GM12878 (cell line): ENCODE data around the gene SSB. TPM values are rescaled to one million over a fixed set of nuclear protein-coding genes. Genes with fewer than 3 reads are reported as not detected.

Source experiments
- ATAC-seq: fragments of 200-7000 bp; cut with Tn5 transposase; 3 replicates; pipeline ENCODE4 v1.9.1; 2020; ENCODE audit warnings: mild to moderate bottlenecking, moderate library complexity
- BruUV-seq: library from RNA; stranded (reverse); fragments of 400-500 nt; replicated peaks from 2 replicates; lab custom pipeline; 2021; lab: Mats Ljungman, UMichigan
- CTCF ChIA-PET: fragments of 300-600 bp; sonication (Branson Sonifier 250); formaldehyde crosslinking; extraction: SDS; loops from one replicate; lab custom pipeline; 2021; ENCODE audit warnings: inconsistent platforms; lab: Yijun Ruan, JAX
- POLR2A ChIA-PET: fragments of 350-600 bp; formaldehyde crosslinking; extraction: SDS; loops from one replicate; lab custom pipeline; 2021; ENCODE audit warnings: inconsistent platforms; lab: Charles Lee
- RAD21 ChIA-PET: fragments of 300-600 bp; sonication (Branson Sonifier 250); formaldehyde crosslinking; loops from one replicate; lab custom pipeline; 2023; ENCODE audit warnings: antibody characterized with exemption; ENCODE audit not compliant: unreplicated experiment; lab: Charles Lee
- SMC1A ChIA-PET: fragments of 300-600 bp; sonication (Branson Sonifier 250); formaldehyde crosslinking; loops from one replicate; lab custom pipeline; 2023; ENCODE audit not compliant: unreplicated experiment, uncharacterized antibody; lab: Charles Lee
- DNase-seq: peaks from one replicate; pipeline ENCODE4 v3.0.0-alpha.2; 2011; ENCODE audit warnings: low read depth, low spot score
- FAIRE-seq: peaks from 3 replicates; lab custom pipeline; 2011; peaks lifted over from hg19 to GRCh38; lab: Jason Lieb, UNC
- H2AFZ ChIP-seq: 2 replicates; pipeline ENCODE4 v1.6.0; 2011; ENCODE audit warnings: low read depth, low read length, control low read depth; ENCODE audit not compliant: control insufficient read depth
- H3K27ac ChIP-seq: 2 replicates; pipeline ENCODE4 v1.5.1; 2011; ENCODE audit warnings: control low read depth; ENCODE audit not compliant: control insufficient read depth, insufficient read depth
- H3K27me3 ChIP-seq, 2 experiments: replicated peaks in 1 of 2; 2 replicates each; pipeline versions ENCODE4 v1.6.0 to v1.6.1; 2011; ENCODE audit warnings: low read length in 1 of 2; ENCODE audit not compliant: control insufficient read depth in 2 of 2, insufficient read depth in 2 of 2
- H3K36me3 ChIP-seq, 2 experiments: 2 replicates each; pipeline ENCODE4 v1.5.1; 2011; ENCODE audit warnings: low read length in 1 of 2; ENCODE audit not compliant: control insufficient read depth in 2 of 2, insufficient read depth in 2 of 2
- H3K4me1 ChIP-seq: 2 replicates; pipeline ENCODE4 v1.6.1; 2011; ENCODE audit warnings: mild to moderate bottlenecking, low read length, moderate library complexity, mixed read lengths; ENCODE audit not compliant: control insufficient read depth, insufficient read depth
- H3K4me2 ChIP-seq: 2 replicates; pipeline ENCODE4 v1.6.0; 2011; ENCODE audit warnings: control low read depth; ENCODE audit not compliant: control insufficient read depth, insufficient read depth
- H3K4me3 ChIP-seq: fragments of 200-600 bp; sonication (generic); 2 replicates; pipeline ENCODE4 v1.5.1; 2016
- H3K79me2 ChIP-seq: 2 replicates; pipeline ENCODE4 v1.6.0; 2011; ENCODE audit warnings: low read length; ENCODE audit not compliant: control insufficient read depth, insufficient read depth
- H3K9ac ChIP-seq: 2 replicates; pipeline ENCODE4 v1.8.0; 2011; ENCODE audit warnings: low read length, control low read depth, mixed read lengths; ENCODE audit not compliant: control insufficient read depth, insufficient read depth
- H3K9me3 ChIP-seq: replicated peaks from 3 replicates; pipeline ENCODE4 v1.5.1; 2011; ENCODE audit warnings: mild to moderate bottlenecking, low read length; ENCODE audit not compliant: control insufficient read depth, insufficient read depth
- H4K20me1 ChIP-seq: 2 replicates; pipeline ENCODE4 v1.6.0; 2011; ENCODE audit not compliant: control insufficient read depth, insufficient read depth
- FOXK2 ChIP-seq: fragments of 450-650 bp; IDR thresholded peaks from 2 replicates; pipeline ENCODE4 v1.6.1; 2017; ENCODE audit warnings: mild to moderate bottlenecking, moderate library complexity
- IRF4 ChIP-seq: IDR thresholded peaks from 2 replicates; pipeline ENCODE4 v1.6.1; 2011; ENCODE audit warnings: low read depth, low read length
- PAX5 ChIP-seq: IDR thresholded peaks from 2 replicates; pipeline ENCODE4 v1.6.1; 2011; ENCODE audit warnings: low read depth, low read length, borderline replicate concordance
- PML ChIP-seq: IDR thresholded peaks from 2 replicates; pipeline ENCODE4 v1.6.1; 2012; ENCODE audit warnings: low read length, inconsistent platforms
- POLR2A ChIP-seq: IDR thresholded peaks from 2 replicates; pipeline ENCODE4 v1.6.1; 2011; ENCODE audit warnings: low read depth, mild to moderate bottlenecking, low read length
- SIN3A ChIP-seq: IDR thresholded peaks from 2 replicates; pipeline ENCODE4 v1.6.1; 2012; ENCODE audit warnings: low read depth, low read length, improper control_type of control experiment
- SIX5 ChIP-seq: IDR thresholded peaks from 2 replicates; pipeline ENCODE4 v1.6.1; 2011; ENCODE audit warnings: mild to moderate bottlenecking, low read depth, low read length, moderate library complexity; ENCODE audit not compliant: severe bottlenecking
- SMAD5 ChIP-seq: IDR thresholded peaks from 2 replicates; pipeline ENCODE4 v1.6.1; 2016; ENCODE audit warnings: antibody characterized with exemption, low read depth
- SRF ChIP-seq, 2 experiments: IDR thresholded peaks; 2 replicates each; pipeline ENCODE4 v1.6.1; 2011; ENCODE audit warnings: low read depth in 2 of 2, low read length in 2 of 2, mild to moderate bottlenecking in 1 of 2, moderate library complexity in 1 of 2
- STAT3 ChIP-seq: IDR thresholded peaks from 2 replicates; pipeline ENCODE4 v1.6.1; 2011; ENCODE audit warnings: low read depth, low read length, improper control_type of control experiment
- SUZ12 ChIP-seq: fragments of 200-600 bp; sonication (generic); IDR thresholded peaks from one replicate; pipeline ENCODE4 v1.6.1; 2018; ENCODE audit warnings: antibody characterized with exemption, mild to moderate bottlenecking; ENCODE audit not compliant: unreplicated experiment
- ZNF274 ChIP-seq: IDR thresholded peaks from one replicate; pipeline ENCODE4 v1.8.0; 2011; ENCODE audit not compliant: insufficient read length, insufficient read depth
- WGBS: methylation state at CpG from one replicate; pipeline ENCODE4 v1.1.6; 2016; ENCODE audit warnings: low lambda C conversion rate; ENCODE audit not compliant: insufficient replicate concordance, insufficient coverage; ENCODE audit errors: missing lambda C conversion rate; 5-methylcytosine and 5-hydroxymethylcytosine counted together
- in situ Hi-C: fragments of 300-500 bp; cut with MboI; formaldehyde crosslinking; loops from 9 replicates; pipeline ENCODE4 v1.14.3; 2018; ENCODE audit warnings: mixed read lengths
- intact Hi-C: fragments of 100-400 bp; cut with micrococcal nuclease; formaldehyde crosslinking; loops from one replicate; pipeline ENCODE4 v1.14.2; 2022; ENCODE audit not compliant: unreplicated experiment
- polyA plus RNA-seq, 11 experiments: library from polyadenylated mRNA; depleted of rRNA in 4 of 11; unstranded in 6 of 11; stranded (reverse) in 5 of 11; fragments of >200 nt; fragmentation: Nextera tagmentation in 4 of 11; fragmentation: Illumina TruSeq in 1 of 11; extraction: Ambion mirVana in 4 of 11; extraction: Trizol in 1 of 11; gene quantifications; 1 replicate in 1 of 11; 2 replicates in 10 of 11; pipeline versions ENCODE4 v1.2.1 to v1.2.3, GENCODE V29; 2011 to 2016; ENCODE audit warnings: inconsistent platforms in 2 of 11, missing spikeins in 2 of 11, low read depth in 1 of 11
- total RNA-seq, 4 experiments: library from RNA; depleted of rRNA in 3 of 4; stranded (reverse); fragments of >200 nt in 3 of 4; fragmentation: Illumina TruSeq in 1 of 4; extraction: Trizol in 1 of 4; gene quantifications; 2 replicates each; pipeline versions ENCODE4 v1.2.1 to v1.2.3, GENCODE V29; 2013 to 2021
- TF ChIP-seq, protein P1 (sequence below): fragments of 450-650 bp; IDR thresholded peaks from 2 replicates; pipeline ENCODE4 v1.6.1; 2017; ENCODE audit warnings: mild to moderate bottlenecking, moderate library complexity

SSB gene
- total and polyA plus RNA-seq, 10 of the 15 experiments (the other 5 are each of a cell fraction or from before 2014, with no cell fraction given): 103 to 313 (median 200) TPM

GRCh38 chr2:169775765-169776164 is 22.9 kb upstream of the SSB start:
- Histone ChIP-seq H2AFZ (peak overlapping the region; percentile 14; the same call in 1 of the 2 replicates), H3K9me3 (no peaks in the 10 kb centered on the region), H3K27me3 (no peaks in the 10 kb centered on the region), H3K36me3 (no peaks in the 10 kb centered on the region), H4K20me1 (no peaks in the 10 kb centered on the region), H3K79me2 (no peaks in the 10 kb centered on the region), H3K9ac (no peak overlapping the region), H3K4me1 (no peaks in the 10 kb centered on the region), H3K27ac (no peak overlapping the region), H3K4me2 (no peak overlapping the region), H3K4me3 (no peak overlapping the region)
- CTCF ChIA-PET: interaction anchor here (1.2 to 1.7 kb wide), 3 partner anchors 7 to 102 kb away, joined by 3 to 5 read pairs (median 5); no protein-coding TSS in a partner anchor
- DNase-seq (no peak), ATAC-seq (no peak), FAIRE-seq (no peak)
- no TSS peak for BruUV-seq
- in situ Hi-C loops: no loop called here
- RAD21 ChIA-PET: interaction anchor here (1.0 kb wide), 1 partner anchor 13 kb away, joined by 3 read pairs; no protein-coding TSS in a partner anchor
- intact Hi-C loops: no loop called here
- no peak for TF ChIP-seq ZNF274
- no peak for TF ChIP-seq SIX5
- TF ChIP-seq POLR2A: no peak
- TF ChIP-seq, protein P1, sequence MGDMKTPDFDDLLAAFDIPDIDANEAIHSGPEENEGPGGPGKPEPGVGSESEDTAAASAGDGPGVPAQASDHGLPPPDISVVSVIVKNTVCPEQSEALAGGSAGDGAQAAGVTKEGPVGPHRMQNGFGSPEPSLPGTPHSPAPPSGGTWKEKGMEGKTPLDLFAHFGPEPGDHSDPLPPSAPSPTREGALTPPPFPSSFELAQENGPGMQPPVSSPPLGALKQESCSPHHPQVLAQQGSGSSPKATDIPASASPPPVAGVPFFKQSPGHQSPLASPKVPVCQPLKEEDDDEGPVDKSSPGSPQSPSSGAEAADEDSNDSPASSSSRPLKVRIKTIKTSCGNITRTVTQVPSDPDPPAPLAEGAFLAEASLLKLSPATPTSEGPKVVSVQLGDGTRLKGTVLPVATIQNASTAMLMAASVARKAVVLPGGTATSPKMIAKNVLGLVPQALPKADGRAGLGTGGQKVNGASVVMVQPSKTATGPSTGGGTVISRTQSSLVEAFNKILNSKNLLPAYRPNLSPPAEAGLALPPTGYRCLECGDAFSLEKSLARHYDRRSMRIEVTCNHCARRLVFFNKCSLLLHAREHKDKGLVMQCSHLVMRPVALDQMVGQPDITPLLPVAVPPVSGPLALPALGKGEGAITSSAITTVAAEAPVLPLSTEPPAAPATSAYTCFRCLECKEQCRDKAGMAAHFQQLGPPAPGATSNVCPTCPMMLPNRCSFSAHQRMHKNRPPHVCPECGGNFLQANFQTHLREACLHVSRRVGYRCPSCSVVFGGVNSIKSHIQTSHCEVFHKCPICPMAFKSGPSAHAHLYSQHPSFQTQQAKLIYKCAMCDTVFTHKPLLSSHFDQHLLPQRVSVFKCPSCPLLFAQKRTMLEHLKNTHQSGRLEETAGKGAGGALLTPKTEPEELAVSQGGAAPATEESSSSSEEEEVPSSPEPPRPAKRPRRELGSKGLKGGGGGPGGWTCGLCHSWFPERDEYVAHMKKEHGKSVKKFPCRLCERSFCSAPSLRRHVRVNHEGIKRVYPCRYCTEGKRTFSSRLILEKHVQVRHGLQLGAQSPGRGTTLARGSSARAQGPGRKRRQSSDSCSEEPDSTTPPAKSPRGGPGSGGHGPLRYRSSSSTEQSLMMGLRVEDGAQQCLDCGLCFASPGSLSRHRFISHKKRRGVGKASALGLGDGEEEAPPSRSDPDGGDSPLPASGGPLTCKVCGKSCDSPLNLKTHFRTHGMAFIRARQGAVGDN: no peak
- no peak for TF ChIP-seq PAX5
- TF ChIP-seq FOXK2: no peak
- no peak for TF ChIP-seq PML
- no peak for TF ChIP-seq SUZ12
- TF ChIP-seq STAT3: no peak
- TF ChIP-seq SMAD5: no peak
- no peak for TF ChIP-seq SIN3A
- no peak for TF ChIP-seq SRF (IDR thresholded peaks at IDR 0.05; ENCODE audit: low read depth in 2 of 2, low read length in 2 of 2)
- no peak for TF ChIP-seq IRF4
- WGBS: 6% methylated on average over 2 of the region's 2 CpGs
- POLR2A ChIA-PET: interaction anchor here (0.6 kb wide), 1 partner anchor 655 kb away, joined by 4 read pairs; no protein-coding TSS in a partner anchor
- SMC1A ChIA-PET: interaction anchor here (1.0 kb wide), 1 partner anchor 26 kb away, joined by 4 read pairs; no protein-coding TSS in a partner anchor
